NCI-H226 (cell line): ENCODE measurements around the gene C4B.

ENCODE experiments used
- DNase-seq: peaks from one replicate; pipeline ENCODE4 v3.0.0-alpha.2; 2015

The C4B gene

GRCh38 chr6:32084780-32085179 is 70.2 kb downstream of the C4B start:
- DNase-seq: no peak
